ENCODE measurements around the gene CTXND2. TPM values are rescaled to one million over a fixed set of nuclear protein-coding genes. Genes with fewer than 3 reads are reported as not detected.
"Not testable (repeated sequence)": the region's sequence is repeated elsewhere in the genome, so short reads cannot be mapped to it uniquely, and the experiment has no call there.

CTXND2 gene
- total RNA-seq, 4 donors from 2014 or later = not detected

DNA sequence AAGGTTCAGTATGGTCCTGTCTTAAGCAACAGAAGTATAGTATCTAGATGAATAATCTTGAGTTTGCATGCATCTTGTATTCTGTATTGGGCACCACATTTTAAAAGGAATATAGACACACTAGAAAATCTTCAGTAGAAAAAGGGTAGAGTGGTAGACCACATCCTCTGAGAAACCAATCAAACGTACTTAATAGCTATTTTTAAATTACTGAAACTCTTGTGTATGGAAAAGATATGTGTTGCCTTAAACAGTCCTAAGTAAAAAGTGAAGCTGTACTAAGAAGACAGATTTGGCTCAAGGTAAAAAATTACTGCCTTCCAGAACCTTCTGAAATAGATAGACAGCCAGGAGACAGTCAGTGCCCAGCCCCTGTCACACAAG, 3.1 kb downstream of the CTXND2 start:
- Histone ChIP-seq H3K9me3 (no peaks in the 10 kb centered on the region), H3K4me3 (replicated peaks in 1 of 3) (no peak overlapping the region), H3K27ac (no peak overlapping the region), H3K27me3 (no peaks in the 10 kb centered on the region), H3K36me3 (no peaks in the 10 kb centered on the region), H3K4me1 (no peaks in the 10 kb centered on the region)
- no peak for DNase-seq
- 64 to 69% methylated on average over 1 of the region's 1 CpG for WGBS, 2 donors
- intact Hi-C loops (cut with DNase I) = no loop called here
- TF ChIP-seq, protein P1, sequence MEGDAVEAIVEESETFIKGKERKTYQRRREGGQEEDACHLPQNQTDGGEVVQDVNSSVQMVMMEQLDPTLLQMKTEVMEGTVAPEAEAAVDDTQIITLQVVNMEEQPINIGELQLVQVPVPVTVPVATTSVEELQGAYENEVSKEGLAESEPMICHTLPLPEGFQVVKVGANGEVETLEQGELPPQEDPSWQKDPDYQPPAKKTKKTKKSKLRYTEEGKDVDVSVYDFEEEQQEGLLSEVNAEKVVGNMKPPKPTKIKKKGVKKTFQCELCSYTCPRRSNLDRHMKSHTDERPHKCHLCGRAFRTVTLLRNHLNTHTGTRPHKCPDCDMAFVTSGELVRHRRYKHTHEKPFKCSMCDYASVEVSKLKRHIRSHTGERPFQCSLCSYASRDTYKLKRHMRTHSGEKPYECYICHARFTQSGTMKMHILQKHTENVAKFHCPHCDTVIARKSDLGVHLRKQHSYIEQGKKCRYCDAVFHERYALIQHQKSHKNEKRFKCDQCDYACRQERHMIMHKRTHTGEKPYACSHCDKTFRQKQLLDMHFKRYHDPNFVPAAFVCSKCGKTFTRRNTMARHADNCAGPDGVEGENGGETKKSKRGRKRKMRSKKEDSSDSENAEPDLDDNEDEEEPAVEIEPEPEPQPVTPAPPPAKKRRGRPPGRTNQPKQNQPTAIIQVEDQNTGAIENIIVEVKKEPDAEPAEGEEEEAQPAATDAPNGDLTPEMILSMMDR (IDR thresholded peaks at IDR 0.05) = no peak
- TF ChIP-seq POLR2A (IDR thresholded peaks at IDR 0.05) = no peak

- no peak overlapping the region for H3K27ac ChIP-seq
- DNase-seq = no peak
- no peak for TF ChIP-seq POLR2A (IDR thresholded peaks at IDR 0.05)
- TF ChIP-seq, protein P1 (IDR thresholded peaks at IDR 0.05) = no peak
- no peak overlapping the region for H3K4me3 ChIP-seq (replicated peaks in 1 of 3)
- WGBS, 2 donors = 75 to 94% methylated on average over 3 of the region's 3 CpGs
- no peaks in the 10 kb centered on the region for H3K9me3 ChIP-seq
- no peaks in the 10 kb centered on the region for H3K36me3 ChIP-seq
- intact Hi-C loops (cut with DNase I) = no loop called here
- H3K27me3 ChIP-seq = no peaks in the 10 kb centered on the region
- H3K4me1 ChIP-seq = no peaks in the 10 kb centered on the region
These were observed 6.5 kb downstream of the CTXND2 start for GRCh38 chr1:150893336-150893913.

- TF ChIP-seq, protein P1 (IDR thresholded peaks at IDR 0.05) = no peak
- no peak for TF ChIP-seq POLR2A (IDR thresholded peaks at IDR 0.05)
- no peaks in the 10 kb centered on the region for H3K27me3 ChIP-seq
- WGBS, 2 donors = 80 to 91% methylated on average over 4 of the region's 4 CpGs
- no peak overlapping the region for H3K4me3 ChIP-seq (replicated peaks in 1 of 3)
- no peaks in the 10 kb centered on the region for H3K9me3 ChIP-seq
- H3K4me1 ChIP-seq = no peaks in the 10 kb centered on the region
- intact Hi-C loops (cut with DNase I) = no loop called here
- H3K27ac ChIP-seq = no peak overlapping the region
- no peaks in the 10 kb centered on the region for H3K36me3 ChIP-seq
- DNase-seq = no peak
These were observed 8.7 kb downstream of the CTXND2 start for GRCh38 chr1:150895618-150896017.

- H3K9me3 ChIP-seq; H3K4me1 ChIP-seq; H3K27me3 ChIP-seq; H3K27ac ChIP-seq; intact Hi-C loops (cut with DNase I); DNase-seq; H3K36me3 ChIP-seq; H3K4me3 ChIP-seq (replicated peaks in 1 of 3): not testable (repeated sequence)
- WGBS, 2 donors = 92 to 95% methylated on average over 8 of the region's 8 CpGs
These were observed 12.9 kb downstream of the CTXND2 start for GRCh38 chr1:150899795-150900194.

GRCh38 chr1:150902346-150902745, 15.4 kb downstream of the CTXND2 start:
- Histone ChIP-seq H3K36me3 (no peaks in the 10 kb centered on the region), H3K4me3 (replicated peaks in 1 of 3) (no peak overlapping the region), H3K4me1 (no peaks in the 10 kb centered on the region), H3K27me3 (no peaks in the 10 kb centered on the region), H3K9me3 (no peaks in the 10 kb centered on the region), H3K27ac (no peak overlapping the region)
- intact Hi-C loops (cut with DNase I) = no loop called here
- TF ChIP-seq, protein P1 (IDR thresholded peaks at IDR 0.05) = no peak
- no peak for TF ChIP-seq POLR2A (IDR thresholded peaks at IDR 0.05)
- DNase-seq = no peak
- WGBS, 2 donors = 92 to 96% methylated on average over 5 of the region's 5 CpGs

DNA sequence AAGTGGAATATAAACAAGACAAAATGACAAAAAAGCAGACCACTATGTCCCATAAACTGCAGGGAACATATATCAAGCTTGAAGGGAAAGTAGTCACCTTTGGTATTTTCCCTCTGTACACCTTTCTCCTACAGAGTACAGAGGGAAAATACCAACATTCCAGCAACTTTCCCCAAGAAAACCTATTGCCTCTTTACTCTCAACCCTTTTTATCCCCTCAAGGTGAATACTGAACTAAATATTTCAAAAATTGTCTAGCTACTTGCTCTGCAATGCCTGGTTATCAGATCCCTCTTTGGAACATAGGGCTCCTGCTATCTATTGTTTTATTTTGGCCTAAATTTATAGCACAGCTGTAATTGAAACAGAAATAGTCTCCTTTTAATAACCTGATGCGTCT, 15.8 kb downstream of the CTXND2 start:
- DNase-seq = no peak
- Histone ChIP-seq H3K36me3 (no peaks in the 10 kb centered on the region), H3K4me3 (replicated peaks in 1 of 3) (no peak overlapping the region), H3K27ac (no peak overlapping the region), H3K9me3 (no peaks in the 10 kb centered on the region), H3K27me3 (no peaks in the 10 kb centered on the region), H3K4me1 (no peaks in the 10 kb centered on the region)
- TF ChIP-seq POLR2A (IDR thresholded peaks at IDR 0.05) = no peak
- TF ChIP-seq, protein P1 (IDR thresholded peaks at IDR 0.05) = no peak
- intact Hi-C loops (cut with DNase I) = no loop called here
- WGBS, 2 donors = 70 to 79% methylated on average over 1 of the region's 1 CpG
